HG03558 (cell line): ENCODE results near the gene CEP295NL.
"Not testable (repeated sequence)": the region's sequence is repeated elsewhere in the genome, so short reads cannot be mapped to it uniquely, and the experiment has no call there.

Experiments used
- ATAC-seq: cut with Tn5 transposase; IDR thresholded peaks from one replicate; pipeline ENCODE4 v1.9.1; 2021; ENCODE audit warnings: moderate number of reproducible peaks; ENCODE audit not compliant: unreplicated experiment; ENCODE audit errors: extremely low read depth

Gene CEP295NL

DNA sequence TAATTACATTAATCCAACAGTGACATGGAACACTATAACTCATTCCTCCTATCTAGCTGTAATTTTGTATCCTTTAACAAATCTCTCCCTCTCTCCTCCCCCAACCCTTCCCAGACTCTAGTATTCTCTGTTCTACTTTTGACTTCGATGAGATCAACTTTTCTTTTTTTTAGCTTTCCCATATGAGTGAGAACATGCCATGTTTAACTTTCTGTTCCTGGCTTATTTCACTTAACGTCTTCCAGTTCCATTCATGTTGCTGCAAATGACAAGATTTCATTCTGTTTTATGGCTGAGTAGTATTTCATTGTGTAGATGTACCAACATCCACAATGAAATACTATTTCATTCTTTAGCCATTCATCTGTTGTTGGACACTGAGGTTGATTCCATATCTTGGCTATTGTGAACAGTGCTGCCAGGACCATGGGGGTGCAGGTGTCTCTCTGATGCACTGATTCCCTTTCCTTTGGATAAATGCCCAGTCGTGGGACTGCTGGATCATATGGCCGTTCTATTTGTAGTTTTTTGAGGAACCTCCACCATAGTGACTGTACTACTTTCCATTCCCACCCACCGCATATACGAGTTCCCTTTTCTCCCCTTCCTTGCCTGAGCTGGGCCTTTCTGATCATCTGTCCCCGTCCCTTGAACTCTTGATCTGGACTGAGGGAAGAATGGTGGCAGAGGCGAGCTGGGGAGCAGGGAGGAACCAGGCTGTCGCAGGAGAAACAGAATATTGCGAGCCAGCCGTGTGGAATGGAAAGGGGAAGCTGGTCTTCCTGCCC is 7.7 kb upstream of the CEP295NL start:
- ATAC-seq: no peak

DNA sequence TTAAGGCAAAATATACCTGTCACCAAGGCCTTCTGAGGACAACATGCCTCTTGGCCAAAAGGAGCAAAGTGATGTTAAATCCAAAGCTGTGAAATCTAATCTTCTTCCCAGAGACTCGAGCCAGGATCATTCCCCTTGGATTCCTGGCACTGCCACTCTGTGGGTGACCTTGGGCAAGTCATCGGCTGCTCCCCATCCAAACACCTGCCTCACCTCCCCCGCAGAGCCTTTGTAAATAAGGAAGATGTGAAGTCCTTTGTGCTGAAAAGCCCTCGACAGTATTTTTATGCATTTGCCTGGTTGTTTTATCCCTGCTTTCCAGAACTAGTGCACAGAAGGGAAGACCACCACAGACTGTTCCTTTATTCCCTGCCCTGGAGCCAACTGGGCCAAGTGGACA is 5.4 kb upstream of the CEP295NL start:
- no peak for ATAC-seq

DNA sequence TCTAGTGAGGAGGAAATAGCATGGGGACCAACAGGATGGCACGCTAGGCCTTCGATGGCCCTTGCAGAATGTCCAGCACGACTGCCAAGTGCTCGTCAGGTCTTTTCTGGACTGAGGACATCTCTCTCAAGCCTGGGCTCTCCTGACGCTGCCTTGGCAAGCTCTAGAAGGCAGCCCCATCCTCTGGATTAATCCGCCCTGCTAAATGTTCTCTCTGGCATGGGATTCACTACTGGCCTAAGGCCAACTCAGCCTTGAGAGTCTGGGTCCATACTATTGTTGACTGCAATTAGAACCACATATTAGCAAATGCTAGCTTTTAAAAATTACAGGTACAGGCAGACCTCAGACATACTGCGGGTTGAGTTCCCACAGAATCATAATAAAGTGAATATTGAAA is 2.5 kb upstream of the CEP295NL start:
- no peak for ATAC-seq

DNA sequence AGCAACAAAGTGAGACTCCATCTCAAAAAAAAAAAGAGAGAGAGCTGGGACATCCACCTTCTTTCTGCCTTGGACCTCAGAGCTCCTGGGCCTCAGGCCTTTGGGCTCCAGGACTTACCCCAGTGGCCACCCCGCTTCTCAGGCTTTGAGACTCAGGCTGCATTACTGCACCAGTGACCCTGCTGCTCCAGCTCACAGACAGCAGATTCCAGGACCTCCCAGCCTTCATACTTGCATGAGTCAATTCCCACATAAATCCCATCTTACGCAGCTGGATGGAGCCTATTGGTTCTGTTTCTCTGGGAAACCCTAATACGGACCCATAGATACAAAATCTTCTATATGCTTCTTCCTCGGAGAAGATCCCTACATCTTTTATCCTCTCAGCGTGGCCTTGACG is 2.1 kb upstream of the CEP295NL start:
- ATAC-seq: no peak

DNA sequence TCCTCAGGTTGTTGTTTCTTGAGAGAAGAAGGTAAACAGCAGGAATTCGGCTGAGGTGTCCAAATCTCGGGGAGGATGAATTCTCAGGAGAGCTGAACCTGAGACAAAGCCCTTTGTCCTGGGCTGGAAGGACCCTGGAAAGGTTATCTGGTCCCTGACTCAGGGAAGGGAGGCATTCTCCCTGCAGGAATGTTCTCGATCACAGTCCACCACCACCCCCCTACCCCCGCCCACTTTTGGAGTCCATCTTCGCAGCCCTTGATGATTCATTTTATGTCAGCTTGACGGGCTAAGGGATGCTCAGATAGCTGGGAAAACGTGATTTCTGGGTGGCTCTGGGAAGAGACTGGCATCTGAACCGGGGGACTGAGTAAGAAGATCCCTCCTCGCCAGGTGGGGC is 1.4 kb upstream of the CEP295NL start:
- no peak for ATAC-seq

DNA sequence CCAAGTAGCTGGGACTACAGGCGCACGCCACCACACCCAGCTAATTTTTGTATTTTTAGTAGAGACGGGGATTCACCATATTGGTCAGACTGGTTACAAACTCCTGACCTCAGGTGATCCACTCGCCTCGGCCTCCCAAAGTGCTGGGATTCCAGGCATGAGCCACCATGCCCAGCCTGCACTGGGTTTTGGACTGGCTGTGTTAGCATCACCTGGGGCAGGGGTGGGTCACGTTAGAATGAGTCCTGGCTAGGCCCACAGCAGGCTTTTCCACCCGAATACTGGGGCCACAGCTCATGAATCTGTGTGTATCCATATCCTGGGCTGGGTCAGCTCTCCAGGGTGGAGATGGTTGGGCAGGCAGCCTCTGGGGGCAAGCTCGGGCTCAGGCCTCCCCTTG is 770 bp downstream of the CEP295NL start:
- not testable (repeated sequence) for ATAC-seq

DNA sequence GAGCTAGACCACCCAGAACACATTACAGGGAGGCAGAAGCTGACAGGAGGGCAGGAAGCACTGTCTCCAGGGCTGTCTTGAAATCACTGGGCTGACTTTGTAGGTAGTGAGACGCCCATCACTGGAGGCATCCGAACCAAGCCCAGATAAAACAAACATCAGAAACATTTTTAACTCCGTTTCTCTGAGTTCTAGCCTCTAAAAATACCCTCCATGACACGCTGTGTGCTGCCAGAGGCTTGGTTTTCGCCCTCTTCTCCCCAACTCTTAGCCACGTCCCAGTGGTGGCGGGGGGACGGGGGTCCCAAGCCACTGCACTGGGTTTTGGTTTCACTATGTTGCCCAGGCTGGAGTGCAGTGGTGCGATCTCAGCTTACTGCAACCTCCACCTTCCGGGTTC is 1.2 kb downstream of the CEP295NL start:
- no peak for ATAC-seq

DNA sequence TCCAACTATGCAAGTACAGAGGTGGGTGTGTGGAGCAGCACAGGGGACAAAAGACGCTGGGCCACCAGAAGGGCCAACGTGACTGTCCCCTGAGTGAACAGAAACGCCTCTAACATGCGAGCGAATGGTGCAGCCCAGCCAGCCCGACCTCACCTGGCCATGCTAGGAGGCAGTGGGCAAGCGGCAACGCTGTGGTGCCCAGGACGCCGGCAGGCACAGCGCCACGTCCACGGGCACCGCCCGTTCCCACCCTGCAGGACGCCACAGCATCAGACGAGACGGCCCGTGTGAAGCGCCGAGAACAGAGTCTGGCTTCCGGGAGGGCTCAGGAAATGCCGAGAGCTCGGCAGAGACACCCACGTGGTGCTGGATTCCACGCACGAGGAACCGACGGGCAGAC is 2.2 kb downstream of the CEP295NL start:
- ATAC-seq: no peak

DNA sequence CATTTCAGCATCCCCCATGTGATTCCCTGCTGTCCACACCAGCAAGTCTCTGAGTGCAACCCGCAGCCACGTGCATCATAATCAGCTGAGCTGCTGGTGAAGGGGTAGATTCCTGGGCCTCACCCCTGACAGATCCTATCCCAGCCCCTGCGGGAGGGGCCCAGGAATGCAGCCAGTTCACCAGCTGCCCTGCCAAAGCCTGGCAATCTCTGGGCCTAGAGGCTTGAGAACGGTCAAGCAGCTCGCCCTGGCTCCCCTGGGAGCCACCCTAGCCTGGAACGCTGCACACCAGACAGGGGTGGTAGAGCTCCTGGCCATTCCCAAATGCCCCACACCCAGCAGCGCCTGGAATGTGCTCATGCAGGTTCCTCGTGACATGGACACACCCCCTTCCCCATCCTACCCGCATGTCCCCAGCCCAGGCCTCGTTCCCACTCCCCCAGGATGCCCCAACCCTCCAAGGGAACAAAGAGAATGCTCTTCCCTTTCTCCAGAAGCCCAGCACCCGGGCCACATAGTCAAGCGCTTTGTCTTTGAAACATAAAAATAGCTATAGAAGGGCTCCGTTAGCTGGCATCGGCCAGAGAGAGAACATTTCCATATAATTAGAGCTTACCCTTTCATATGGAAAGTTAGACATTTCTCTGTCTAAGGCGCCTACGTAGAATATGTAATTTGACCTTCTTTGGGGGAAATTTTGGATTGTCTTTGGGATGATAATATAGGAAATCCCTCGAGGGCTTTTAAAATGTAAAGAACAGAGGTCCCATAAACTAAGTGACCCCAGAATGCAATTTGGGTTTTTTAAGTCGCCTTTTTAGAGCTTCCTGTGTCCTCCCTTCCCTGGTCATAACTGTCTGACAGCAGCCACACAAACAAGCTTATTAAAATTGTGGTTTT is 3.4 kb downstream of the CEP295NL start:
- no peak for ATAC-seq

DNA sequence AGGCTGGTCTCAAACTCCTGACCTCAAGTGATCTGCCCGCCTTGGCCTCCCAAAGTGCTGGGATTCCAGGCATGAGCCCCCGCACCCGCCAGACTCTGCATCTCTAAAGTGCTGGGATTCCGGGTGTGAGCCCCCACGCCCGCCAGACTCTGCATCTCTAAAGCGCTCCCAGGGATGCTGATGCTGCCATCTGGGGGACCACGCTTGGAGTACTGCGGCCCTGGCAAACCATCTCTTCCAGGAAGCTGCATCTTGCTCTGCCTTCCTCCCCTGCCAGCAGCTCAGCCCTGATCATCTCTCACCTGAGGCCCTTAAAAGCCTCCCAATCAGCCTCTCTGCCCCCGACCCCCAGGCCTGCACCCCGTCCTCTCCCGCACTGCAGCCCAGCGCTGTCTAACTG is 4.1 kb downstream of the CEP295NL start:
- no peak for ATAC-seq

DNA sequence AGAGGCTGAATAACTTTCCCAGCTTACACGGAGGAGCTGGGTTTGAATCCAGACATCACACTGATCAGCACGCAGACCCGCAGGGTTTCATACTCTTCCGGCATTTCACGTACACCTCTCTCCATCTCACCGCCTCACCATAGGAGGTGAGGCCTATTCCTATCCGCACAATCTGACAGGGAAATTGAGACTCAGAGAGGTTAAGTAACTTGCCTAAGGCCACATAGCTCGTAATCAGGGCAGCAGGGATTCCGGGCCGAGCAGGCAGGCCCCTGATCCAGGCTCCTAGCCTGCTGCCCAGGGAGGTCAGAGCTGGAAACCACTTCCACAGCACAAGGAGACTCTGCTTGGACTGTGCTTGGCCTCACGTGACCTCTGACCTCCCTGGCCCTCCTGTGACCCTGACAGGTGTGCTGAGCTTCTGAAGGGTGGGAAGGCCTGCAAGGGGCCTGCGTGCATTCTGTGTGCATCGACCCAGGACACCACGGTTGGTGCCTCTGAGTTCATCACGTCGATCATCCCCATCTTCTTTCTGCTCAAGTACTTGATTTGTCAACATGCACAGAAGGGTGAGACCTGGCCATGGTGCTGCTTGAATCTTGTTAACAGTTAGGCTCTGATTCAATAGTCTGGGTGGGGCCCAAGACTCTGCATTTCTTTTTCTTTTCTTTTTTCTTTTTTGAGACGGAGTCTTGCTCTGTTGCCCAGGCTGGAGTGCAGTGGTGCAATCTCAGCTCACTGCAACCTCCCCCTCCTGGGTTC is 4.7 kb downstream of the CEP295NL start:
- no peak for ATAC-seq

DNA sequence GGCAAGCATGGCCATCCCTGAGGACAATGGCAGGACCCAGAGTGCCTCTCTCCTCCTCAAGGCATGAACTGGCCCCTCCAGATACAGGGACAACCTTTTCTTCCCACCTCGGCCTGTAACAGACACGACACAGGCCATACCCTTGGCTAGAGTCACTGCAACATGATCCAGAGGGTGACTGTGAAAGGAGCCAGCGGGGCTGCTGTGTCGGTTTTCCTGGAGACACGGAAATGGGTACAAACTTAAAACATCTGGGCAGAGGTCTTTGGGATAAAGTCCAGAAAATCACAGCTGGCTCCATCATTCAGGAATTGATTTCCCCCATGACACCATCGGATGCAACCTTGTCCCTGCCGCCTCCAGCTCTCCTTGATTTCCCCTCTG is 5.3 kb downstream of the CEP295NL start:
- no peak for ATAC-seq

DNA sequence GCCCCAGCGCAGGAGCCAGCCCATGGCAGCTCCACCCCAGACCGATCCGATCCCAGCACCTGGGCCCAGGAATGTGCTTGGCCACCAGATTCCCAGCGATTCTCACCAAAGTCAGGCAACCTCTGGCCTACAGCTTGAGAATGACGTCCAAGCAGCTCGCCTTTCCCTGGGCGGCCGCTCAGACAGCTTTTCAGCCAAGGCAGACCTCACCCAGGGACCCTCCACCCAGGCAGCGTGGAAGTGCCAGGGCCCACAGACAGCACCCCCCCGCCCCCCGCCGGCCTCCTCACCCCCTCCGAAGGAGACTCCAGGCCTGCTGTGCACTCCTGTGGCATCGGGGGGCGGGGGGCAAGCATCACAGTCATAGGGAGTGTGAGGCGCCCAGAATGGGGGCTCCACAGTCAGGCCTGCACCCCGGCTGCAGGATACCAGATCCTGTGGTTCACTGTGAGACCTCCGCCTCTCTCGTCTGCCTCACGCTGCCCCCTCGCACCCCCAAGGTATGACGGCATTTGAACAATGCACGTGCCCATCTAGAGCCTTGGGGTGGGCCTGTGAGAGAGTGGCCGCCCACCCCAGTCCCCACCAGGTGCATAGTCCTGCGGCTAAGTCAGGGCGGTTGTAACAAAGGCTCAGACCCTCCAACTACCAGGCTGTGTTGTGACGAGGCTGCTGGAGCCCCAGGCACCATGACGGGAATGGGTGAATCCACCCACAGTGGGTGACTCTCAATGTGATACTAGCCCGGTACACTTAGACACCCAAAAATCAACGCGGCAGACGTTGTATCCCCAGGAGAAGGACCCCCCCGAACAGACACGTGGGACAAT is 6.0 kb downstream of the CEP295NL start:
- ATAC-seq: no peak

DNA sequence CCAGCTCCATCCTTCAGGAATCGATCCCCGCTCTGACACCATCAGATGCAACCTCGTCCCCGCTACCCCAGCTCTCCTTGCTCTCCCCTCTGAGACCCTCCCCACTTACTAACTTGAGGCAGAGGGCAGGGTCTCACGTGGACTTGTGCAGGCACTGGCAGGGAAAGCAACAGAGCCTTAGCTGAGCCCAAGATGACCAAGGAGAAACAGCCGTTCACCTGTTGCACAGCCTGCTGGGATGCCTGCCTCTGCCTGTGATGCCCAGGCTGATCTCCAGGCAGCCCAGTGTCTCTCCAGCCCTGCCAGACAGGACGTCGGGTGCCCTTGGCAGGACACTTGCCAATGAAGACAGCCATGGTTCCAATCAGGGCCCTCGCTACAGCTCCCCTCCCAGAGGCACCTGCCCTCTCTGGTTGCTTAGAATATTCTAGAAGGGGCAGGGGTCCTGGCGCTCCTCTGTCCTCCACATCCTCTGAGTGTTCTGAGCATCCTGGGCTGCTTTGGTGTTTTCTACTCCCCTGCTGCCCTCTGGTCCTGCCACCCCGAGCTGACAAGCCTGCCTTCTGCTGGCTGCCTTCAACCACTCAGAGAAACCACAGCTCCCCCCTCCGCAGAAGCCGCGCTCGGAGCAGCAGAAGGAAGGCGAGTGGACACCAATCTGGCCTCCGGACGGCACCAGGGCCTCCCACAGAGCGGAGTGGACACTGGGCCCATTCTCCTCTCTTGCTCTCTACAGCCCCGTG is 6.7 kb downstream of the CEP295NL start:
- no peak for ATAC-seq

DNA sequence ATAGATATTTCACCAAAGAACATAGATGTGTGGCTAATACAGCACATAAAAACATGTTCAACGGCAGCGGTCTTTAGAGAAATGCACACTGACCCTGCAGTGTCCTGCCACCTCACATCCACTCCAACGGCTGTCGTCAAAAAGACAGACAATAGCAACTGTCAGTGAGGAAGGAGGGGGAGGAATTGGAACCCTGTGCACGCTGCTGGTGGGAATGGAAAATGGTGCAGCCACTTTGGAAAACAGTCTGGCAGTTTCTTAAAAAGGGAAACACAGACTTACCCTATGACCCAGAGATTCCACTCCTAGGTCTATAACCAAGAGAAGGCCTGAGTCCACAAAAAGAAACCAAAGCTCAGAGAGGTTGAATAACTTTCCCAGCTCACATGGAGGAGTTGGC is 7.7 kb downstream of the CEP295NL start:
- no peak for ATAC-seq

DNA sequence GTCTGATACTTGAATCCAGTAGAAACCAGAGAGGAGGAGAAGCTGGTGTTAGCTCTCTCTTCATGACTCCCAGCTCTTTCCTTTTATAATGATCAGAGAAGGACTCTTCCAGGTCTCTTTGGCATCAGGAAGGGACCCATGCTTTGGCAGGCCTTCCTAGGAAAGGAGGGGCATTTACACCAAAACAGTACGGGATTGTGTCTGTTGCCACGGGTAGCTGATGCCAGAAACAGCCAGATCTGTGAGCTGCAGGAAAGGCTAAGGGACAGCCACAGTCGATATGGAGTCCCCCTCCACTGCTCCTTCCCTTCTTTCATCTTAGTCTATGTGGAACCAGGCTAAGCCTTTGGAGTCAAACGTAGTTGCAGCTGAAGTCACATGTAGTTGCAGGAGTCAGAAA is 9.3 kb downstream of the CEP295NL start:
- ATAC-seq: no peak

DNA sequence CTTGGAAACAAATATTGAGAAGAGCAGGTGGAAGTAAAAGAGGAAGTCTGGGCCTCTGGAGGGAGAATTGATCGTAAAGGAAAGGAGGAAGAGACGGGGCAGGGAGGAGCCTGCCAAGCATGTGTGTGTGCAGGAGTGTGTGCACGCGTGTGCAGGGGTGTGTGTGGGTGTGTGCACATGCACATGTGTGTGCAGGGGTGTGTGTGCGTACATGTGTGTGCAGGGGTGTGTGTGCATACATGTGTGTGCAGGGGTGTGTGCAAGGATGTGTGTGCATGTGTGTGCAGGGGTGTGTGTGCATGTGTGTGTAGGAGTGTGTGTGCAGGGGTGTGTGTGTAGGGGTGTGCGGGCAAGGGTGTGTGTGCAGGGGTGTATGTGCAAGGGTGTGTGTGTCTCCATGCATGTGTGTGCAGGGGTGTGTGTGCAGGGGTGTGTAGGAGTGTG is 10.0 kb downstream of the CEP295NL start:
- ATAC-seq: no peak

DNA sequence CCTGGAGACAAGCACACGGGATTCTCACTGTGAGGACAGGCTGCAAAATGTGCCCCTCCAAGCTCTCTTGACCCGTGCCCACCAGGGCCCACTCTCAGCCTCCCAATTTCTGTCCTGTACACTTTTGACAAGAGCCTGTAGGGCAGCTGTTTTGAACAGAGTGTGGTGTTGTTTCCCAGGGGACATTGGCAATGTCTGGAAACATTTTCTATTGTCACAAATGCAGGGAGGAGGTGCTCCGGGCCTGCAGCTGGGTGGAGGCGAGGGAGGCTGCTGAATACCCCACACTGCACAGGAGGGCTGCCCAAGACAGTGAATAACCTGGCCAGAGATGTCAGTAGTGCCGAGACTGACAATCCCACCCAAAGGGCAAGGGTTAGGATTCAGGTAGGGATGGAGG is 10.5 kb downstream of the CEP295NL start:
- no peak for ATAC-seq

DNA sequence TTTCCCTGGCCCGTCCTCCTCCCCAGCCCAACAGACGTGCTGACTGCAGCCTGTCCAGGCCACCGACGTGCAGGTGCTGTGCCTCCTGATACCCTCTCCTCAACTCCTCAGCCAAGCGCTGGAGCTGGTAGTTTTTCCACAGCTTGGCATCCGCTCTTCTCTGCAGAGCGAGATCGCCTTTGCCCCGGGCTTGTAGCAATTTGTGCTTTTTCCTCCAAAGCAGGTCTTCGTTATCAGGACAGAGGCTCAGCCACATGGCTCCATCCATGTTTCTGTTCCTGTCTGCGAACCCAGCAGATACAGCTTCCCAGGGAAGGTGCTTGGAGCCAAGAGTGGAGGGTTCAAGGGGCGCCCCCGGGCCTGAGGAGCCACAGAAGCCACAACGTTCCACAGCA is 10.9 kb downstream of the CEP295NL start:
- ATAC-seq: no peak
